HEK293 (cell line): ENCODE data around the gene KCNC2.

Source experiments
- CTCF ChIP-seq: fragments of 450-650 bp; formaldehyde crosslinking; IDR thresholded peaks from 2 replicates; pipeline ENCODE4 v1.5.1; 2016; ENCODE audit warnings: missing biosample characterization, missing genetic modification characterization
- GLI4 ChIP-seq: fragments of 450-650 bp; formaldehyde crosslinking; IDR thresholded peaks from 2 replicates; pipeline ENCODE4 v1.5.1; 2016; ENCODE audit warnings: missing biosample characterization, missing genetic modification characterization
- MEIS1 ChIP-seq: sonication (generic); formaldehyde crosslinking; IDR thresholded peaks from 2 replicates; pipeline ENCODE4 v1.8.1; 2022; ENCODE audit warnings: missing genetic modification reagents, mild to moderate bottlenecking, borderline replicate concordance
- PRDM10 ChIP-seq: fragments of 450-650 bp; formaldehyde crosslinking; IDR thresholded peaks from 2 replicates; pipeline ENCODE4 v1.5.1; 2016; ENCODE audit warnings: missing biosample characterization, missing genetic modification characterization
- YY1 ChIP-seq: fragments of 450-650 bp; formaldehyde crosslinking; IDR thresholded peaks from 2 replicates; pipeline ENCODE4 v1.5.1; 2018; ENCODE audit warnings: missing biosample characterization, missing genetic modification characterization
- ZBTB20 ChIP-seq: fragments of 450-650 bp; formaldehyde crosslinking; IDR thresholded peaks from 2 replicates; pipeline ENCODE4 v1.5.1; 2016; ENCODE audit warnings: missing biosample characterization, missing genetic modification characterization
- ZBTB26 ChIP-seq: fragments of 450-650 bp; formaldehyde crosslinking; optimal IDR thresholded peaks from 2 replicates; pipeline ENCODE3; 2016; ENCODE audit warnings: missing biosample characterization, mild to moderate bottlenecking, missing genetic modification characterization
- ZBTB7A ChIP-seq: fragments of 450-650 bp; formaldehyde crosslinking; IDR thresholded peaks from 2 replicates; pipeline ENCODE4 v1.5.1; 2016; ENCODE audit warnings: low read depth, missing biosample characterization, missing genetic modification characterization
- ZFHX2 ChIP-seq: fragments of 450-650 bp; formaldehyde crosslinking; conservative IDR thresholded peaks from 2 replicates; pipeline ENCODE4 v1.5.1; 2016; ENCODE audit warnings: missing biosample characterization, missing genetic modification characterization
- ZNF16 ChIP-seq: fragments of 450-650 bp; formaldehyde crosslinking; IDR thresholded peaks from 2 replicates; pipeline ENCODE4 v1.5.1; 2016; ENCODE audit warnings: low read depth, missing biosample characterization, missing genetic modification characterization
- ZNF473 ChIP-seq: fragments of 450-650 bp; formaldehyde crosslinking; IDR thresholded peaks from 2 replicates; pipeline ENCODE4 v1.5.1; 2017; ENCODE audit warnings: missing biosample characterization, missing genetic modification characterization
- ZNF549 ChIP-seq: fragments of 450-650 bp; IDR thresholded peaks from 2 replicates; pipeline ENCODE4 v1.5.1; 2018; ENCODE audit warnings: missing biosample characterization, missing genetic modification characterization, mild to moderate bottlenecking, inconsistent platforms, moderate library complexity
- ZNF623 ChIP-seq: fragments of 450-650 bp; formaldehyde crosslinking; IDR thresholded peaks from 2 replicates; pipeline ENCODE4 v1.5.1; 2016; ENCODE audit warnings: missing biosample characterization, missing genetic modification characterization
- ZNF830 ChIP-seq: fragments of 450-650 bp; IDR thresholded peaks from 2 replicates; pipeline ENCODE4 v1.5.0; 2018; ENCODE audit warnings: missing biosample characterization, missing genetic modification characterization, low read depth, mild to moderate bottlenecking, moderate library complexity

GRCh38 chr12:75172611-75173010 is 37.0 kb downstream of the KCNC2 start:
- TF ChIP-seq YY1 (tag by site-specific recombination) (no peak), CTCF (no peak), ZNF549 (tag by site-specific recombination) (no peak), ZNF623 (no peak), ZBTB7A (no peak), GLI4 (tag by site-specific recombination) (no peak), ZNF473 (no peak), ZBTB20 (tag by site-specific recombination) (no peak), ZBTB26 (tag by site-specific recombination) (no peak), PRDM10 (tag by site-specific recombination) (no peak), ZNF830 (tag by site-specific recombination) (no peak), ZNF16 (no peak), ZFHX2 (tag by site-specific recombination) (no peak), MEIS1 (CRISPR knock-in tag) (no peak)
